ENCODE results near the gene HYAL1.

Gene HYAL1

DNA sequence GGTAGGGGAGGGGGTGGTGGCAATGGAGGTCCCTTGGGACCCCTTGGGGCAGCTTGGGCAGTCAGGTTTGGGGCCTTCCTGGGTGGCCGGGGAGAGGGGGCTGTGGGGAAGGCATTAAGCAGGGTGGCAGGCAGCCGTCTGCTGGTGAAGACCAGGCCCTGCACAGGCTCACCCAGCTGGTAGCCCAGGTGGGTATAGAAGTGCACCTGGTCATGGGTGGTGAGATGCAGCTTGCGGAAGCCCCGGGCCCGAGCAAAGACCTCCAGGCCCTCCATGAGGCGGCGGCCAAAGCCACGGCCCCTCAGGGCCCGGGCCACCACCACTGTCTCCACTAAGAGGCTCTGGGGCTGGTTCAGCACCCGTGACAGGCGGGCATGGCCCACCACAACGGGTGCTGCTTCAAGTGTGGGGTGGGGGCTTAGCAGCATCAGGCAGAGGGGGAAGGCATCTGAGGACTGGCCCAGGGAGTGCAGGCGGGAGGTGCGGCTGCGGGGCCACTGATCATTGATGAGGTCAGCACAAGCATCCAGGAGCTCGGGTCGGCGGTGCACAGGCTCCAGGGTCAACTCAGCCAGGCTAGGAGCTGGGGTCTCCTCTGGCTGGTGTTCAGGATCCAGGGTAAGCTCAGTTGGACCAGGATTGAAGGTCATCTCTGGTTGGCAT, 6.5 kb downstream of the HYAL1 start:
- Histone ChIP-seq H3K4me2 (ENCODE audit: low read length) (no peak overlapping the region), H3K9me3 (ENCODE audit: control insufficient read depth, low read length) (no peaks in the 10 kb centered on the region), H3K27ac (no peak overlapping the region), H3K36me3 (ENCODE audit: control insufficient read depth, insufficient read depth, low read length) (no peaks in the 10 kb centered on the region), H3K4me3 (ENCODE audit: low read depth, low read length) (no peak overlapping the region), H2AFZ (no peak overlapping the region), H3K4me1 (peaks cover 22% of the 10 kb centered on the region), H3K79me2 (peaks cover 2% of the 10 kb centered on the region), H3K27me3 (ENCODE audit: control insufficient read depth, insufficient read depth, low read length) (no peaks in the 10 kb centered on the region), H3K9ac (no peak overlapping the region)
- TF ChIP-seq, protein P1, sequence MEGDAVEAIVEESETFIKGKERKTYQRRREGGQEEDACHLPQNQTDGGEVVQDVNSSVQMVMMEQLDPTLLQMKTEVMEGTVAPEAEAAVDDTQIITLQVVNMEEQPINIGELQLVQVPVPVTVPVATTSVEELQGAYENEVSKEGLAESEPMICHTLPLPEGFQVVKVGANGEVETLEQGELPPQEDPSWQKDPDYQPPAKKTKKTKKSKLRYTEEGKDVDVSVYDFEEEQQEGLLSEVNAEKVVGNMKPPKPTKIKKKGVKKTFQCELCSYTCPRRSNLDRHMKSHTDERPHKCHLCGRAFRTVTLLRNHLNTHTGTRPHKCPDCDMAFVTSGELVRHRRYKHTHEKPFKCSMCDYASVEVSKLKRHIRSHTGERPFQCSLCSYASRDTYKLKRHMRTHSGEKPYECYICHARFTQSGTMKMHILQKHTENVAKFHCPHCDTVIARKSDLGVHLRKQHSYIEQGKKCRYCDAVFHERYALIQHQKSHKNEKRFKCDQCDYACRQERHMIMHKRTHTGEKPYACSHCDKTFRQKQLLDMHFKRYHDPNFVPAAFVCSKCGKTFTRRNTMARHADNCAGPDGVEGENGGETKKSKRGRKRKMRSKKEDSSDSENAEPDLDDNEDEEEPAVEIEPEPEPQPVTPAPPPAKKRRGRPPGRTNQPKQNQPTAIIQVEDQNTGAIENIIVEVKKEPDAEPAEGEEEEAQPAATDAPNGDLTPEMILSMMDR (IDR thresholded peaks at IDR 0.05), result no peak

DNA sequence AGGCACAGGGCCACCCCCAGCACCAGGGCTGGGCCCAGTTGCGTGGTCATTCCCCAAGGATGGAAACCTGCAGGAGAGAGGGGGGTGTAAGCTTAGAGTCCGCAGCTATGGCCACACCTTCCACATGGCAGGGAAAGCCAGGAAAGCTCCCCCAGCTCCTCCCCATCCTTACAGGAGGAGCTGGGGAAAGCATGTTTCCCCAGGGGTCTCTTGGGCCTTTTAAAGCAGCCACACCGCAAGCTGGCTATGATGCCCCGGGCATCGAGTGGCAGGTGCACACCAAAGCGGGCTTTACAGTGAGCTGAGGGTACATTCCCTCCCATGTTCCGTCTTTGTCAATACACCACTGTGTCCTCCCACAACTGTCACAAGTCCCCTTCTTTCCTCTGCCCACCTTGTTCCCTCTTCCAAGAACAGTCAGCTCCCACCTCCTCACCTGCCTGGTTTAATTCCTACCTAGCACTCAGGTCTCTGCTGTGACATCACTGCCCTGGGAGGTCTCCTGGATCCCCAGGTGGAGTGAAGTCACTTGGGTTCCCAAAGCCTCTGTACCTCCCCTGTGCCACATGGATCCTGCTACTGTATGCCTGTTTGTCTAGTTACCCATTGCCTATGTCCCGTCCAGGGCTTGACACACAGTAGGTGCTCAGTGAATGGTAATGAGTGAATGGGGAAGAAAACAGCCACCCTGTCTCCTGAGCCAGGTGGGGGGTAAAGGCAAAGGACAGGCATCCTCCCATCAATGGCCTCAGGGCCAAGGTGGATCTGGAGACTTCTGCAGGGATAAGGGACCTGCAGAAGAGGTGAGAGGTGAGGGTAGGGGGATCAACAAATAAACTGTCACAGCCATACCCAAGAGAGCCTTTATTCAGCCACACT, 7.6 kb downstream of the HYAL1 start:
- no peaks in the 10 kb centered on the region for H3K27me3 ChIP-seq (ENCODE audit: control insufficient read depth, insufficient read depth, low read length)
- H3K4me1 ChIP-seq, result peaks cover 25% of the 10 kb centered on the region
- H3K9ac ChIP-seq, result no peak overlapping the region
- no peak overlapping the region for H2AFZ ChIP-seq
- H3K9me3 ChIP-seq (ENCODE audit: control insufficient read depth, low read length), result no peaks in the 10 kb centered on the region
- H3K4me2 ChIP-seq (ENCODE audit: low read length), result no peak overlapping the region
- H3K79me2 ChIP-seq, result peaks cover 5% of the 10 kb centered on the region
- H3K36me3 ChIP-seq (ENCODE audit: control insufficient read depth, insufficient read depth, low read length), result no peaks in the 10 kb centered on the region
- TF ChIP-seq, protein P1 (IDR thresholded peaks at IDR 0.05), result no peak
- no peak overlapping the region for H3K27ac ChIP-seq
- no peak overlapping the region for H3K4me3 ChIP-seq (ENCODE audit: low read depth, low read length)

DNA sequence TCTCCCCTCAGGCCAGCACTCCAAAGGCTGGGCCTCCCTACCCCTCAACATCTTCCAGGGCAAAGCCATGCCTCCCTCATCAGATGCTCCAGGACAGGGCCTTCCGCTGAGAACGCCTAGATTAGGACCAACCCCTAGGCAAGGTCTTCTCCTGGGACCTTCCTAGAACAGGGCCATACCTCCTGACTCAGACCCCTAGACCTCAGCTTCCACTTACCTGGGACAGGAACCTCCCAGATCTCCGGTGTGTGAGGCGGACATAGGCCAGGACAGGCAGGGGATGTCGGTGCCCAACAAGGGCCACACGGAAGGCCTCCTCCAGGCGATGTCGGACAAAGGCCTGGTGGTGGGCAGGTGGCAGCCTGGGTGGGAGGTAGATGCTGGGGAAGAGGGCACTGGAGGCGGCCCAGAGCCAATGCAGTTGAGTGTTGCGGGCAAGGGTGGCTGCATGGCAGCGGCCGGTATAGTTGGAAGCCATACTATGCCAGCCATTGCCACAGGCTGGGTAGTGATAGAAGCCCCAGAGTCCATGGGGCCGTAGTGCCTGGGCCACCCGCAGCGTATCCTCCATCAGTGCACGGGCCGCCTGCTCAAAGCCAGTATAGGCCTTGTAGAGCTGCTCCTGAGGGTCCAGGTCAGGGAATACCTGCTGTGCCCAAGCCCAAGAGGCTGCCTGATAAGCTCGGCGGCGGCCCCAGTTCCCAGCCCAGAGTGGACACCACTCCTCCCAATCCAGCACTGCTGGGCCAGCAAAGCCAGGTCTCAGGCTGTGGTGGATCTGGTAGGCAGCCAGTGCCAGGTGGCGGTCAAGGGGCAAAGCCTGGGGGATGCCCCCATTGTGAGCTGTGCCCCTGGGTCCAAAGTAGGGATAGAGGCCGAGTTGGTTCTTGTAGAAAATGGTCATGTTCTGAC, 8.6 kb downstream of the HYAL1 start:
- Histone ChIP-seq H2AFZ (no peak overlapping the region), H3K36me3 (ENCODE audit: control insufficient read depth, insufficient read depth, low read length) (no peaks in the 10 kb centered on the region), H3K9ac (no peak overlapping the region), H3K9me3 (ENCODE audit: control insufficient read depth, low read length) (no peaks in the 10 kb centered on the region), H3K4me1 (peaks cover 17% of the 10 kb centered on the region), H3K27ac (no peak overlapping the region), H3K4me3 (ENCODE audit: low read depth, low read length) (no peak overlapping the region), H3K79me2 (peaks cover 5% of the 10 kb centered on the region), H3K4me2 (ENCODE audit: low read length) (no peak overlapping the region), H3K27me3 (ENCODE audit: control insufficient read depth, insufficient read depth, low read length) (no peaks in the 10 kb centered on the region)
- TF ChIP-seq, protein P1 (IDR thresholded peaks at IDR 0.05), result no peak

DNA sequence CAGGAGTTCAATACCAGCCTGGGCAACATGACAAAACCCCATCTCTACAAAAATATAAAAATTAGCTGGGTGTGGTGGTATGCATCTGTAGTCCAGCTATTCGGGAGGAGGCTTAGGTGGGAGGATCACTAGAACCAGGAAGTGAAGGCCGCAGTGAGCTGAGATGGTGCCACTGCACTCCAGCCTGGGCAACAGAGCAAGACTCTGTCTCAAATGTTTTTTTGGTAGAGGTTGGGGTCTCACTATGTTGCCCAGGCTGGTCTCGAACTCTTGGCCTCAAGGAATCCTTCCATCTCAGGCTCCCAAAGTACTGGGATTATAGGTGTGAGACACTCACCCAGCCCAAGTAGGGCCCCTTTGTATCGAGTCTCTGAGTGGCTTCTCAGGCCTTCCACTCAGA, 9.3 kb downstream of the HYAL1 start:
- Histone ChIP-seq H3K9ac (no peak overlapping the region), H3K4me1 (peaks cover 17% of the 10 kb centered on the region), H3K27me3 (ENCODE audit: control insufficient read depth, insufficient read depth, low read length) (no peaks in the 10 kb centered on the region), H3K36me3 (ENCODE audit: control insufficient read depth, insufficient read depth, low read length) (no peaks in the 10 kb centered on the region), H2AFZ (no peak overlapping the region), H3K27ac (no peak overlapping the region), H3K4me3 (ENCODE audit: low read depth, low read length) (no peak overlapping the region), H3K79me2 (peaks cover 5% of the 10 kb centered on the region), H3K9me3 (ENCODE audit: control insufficient read depth, low read length) (no peaks in the 10 kb centered on the region), H3K4me2 (ENCODE audit: low read length) (no peak overlapping the region)
- TF ChIP-seq, protein P1 (IDR thresholded peaks at IDR 0.05), result no peak

All from parathyroid adenoma (tissue), 2 donors.